Stimulated activated CD8-positive, alpha-beta memory T cell treated with anti-CD3 and anti-CD28 coated beads, Interleukin-12 subunit alpha, Interleukin-12 subunit beta, amount 100 ng/mL, for 24 hours (primary cell): Measurements from ENCODE around the gene MED20.

Experiments
- DNase-seq: peaks from one replicate; pipeline ENCODE4 v3.0.0-alpha.2; 2020; ENCODE audit errors: extremely low read depth

The MED20 gene

DNA sequence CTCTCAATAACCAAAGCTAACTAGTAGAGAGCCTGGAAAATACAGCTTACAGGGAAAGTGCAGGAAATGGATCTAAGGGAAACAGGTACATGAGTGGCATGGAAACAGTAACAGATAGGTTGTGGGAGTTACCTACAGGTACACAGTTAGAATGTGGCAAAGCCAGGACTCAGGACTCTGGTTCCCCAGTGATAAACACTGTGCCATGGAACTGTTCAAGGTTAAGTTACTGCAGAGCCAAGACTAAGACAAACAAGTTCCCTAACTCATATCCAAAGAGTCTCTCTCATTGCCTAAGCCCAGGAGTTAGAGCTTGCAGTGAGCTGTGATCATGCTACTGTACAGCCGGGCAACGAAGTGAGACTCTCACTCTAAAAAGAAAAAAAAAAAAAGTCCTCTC, 6.6 kb downstream of the MED20 start:
- no peak for DNase-seq

DNA sequence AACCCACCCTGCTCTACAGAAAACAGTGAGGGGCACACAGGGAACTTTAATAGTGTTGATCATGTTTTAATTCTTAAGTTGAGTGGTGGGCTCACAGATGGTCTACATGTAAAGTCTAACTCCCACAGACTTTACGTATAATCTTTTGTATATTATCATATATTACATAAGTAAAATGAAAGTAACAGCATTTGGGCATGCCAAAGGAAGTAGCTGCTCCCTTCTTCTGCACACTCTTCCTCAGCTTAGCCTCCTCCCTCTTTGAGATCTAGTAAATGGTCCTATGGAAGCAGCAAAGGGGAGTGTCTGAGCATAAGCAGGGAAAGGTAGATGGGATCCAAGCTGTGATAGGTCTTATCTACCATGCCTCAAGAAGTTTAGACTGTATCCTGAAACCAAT, 11.2 kb downstream of the MED20 start:
- no peak for DNase-seq

DNA sequence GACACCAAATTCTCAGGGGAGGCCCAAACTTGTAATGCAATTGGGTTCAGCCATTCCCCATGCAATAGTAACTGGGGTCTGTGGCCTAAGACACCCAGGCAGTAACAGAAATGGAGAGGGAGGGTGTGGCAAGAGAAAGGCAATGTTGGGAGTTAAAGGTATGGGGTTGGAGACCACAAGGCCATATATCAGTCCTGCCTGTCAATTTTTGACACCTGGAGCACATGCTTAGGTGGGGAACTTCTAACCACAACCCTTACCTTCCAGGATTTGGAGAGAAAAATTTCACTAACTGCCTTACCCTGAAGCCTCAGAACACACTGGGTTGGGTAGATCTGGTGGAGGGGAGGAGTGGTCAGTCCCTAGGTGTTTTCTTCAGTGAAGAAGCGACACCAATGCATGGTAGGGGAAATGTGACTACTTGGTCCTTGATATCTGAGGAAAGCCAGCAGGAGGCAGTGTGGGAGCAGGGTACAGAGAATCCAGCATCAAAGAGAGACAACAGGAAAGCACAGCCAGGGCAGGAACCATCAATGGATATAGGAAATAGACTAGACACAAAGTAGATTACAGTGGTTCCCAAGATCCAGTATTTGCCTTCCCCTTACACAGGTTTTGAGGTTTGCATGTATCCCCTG, 18.9 kb downstream of the MED20 start:
- DNase-seq = no peak

DNA sequence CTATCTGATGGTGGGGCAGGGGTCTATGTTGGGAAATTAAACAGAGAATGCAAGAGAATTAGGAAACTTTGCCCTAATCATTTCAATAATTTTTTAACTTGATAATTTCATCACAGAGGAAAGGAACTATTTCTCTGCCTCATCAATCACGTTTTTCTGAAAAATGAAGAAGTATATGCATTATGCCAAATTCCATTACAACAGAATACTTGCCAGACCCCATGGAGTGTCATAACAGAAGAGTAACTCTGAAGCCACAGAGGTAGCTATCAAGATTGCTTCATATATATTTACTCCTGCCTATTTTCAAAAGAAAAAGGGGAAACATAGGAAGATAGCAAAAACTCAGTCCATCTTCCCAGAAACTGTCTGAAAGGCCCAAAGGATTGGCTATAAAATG, 20.1 kb downstream of the MED20 start:
- DNase-seq = no peak

DNA sequence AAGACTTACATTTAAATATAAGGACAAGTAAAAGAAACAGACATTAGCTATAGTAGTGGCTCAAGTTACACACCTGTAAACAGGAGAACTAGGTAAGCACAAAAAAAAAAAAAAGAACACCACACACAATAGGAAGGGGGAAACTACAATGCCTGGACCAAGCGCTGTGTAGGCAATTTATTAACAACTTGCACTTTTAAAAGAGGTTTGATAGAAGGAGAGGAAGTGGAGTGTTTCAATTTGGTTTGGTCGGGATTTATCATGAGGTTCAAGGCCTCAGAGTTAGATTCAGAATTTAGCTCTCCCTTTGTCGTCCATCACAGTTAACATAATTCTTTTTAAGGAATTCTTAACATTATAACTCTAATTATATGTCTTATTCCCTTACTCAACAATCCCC, 24.7 kb downstream of the MED20 start:
- DNase-seq = no peak

DNA sequence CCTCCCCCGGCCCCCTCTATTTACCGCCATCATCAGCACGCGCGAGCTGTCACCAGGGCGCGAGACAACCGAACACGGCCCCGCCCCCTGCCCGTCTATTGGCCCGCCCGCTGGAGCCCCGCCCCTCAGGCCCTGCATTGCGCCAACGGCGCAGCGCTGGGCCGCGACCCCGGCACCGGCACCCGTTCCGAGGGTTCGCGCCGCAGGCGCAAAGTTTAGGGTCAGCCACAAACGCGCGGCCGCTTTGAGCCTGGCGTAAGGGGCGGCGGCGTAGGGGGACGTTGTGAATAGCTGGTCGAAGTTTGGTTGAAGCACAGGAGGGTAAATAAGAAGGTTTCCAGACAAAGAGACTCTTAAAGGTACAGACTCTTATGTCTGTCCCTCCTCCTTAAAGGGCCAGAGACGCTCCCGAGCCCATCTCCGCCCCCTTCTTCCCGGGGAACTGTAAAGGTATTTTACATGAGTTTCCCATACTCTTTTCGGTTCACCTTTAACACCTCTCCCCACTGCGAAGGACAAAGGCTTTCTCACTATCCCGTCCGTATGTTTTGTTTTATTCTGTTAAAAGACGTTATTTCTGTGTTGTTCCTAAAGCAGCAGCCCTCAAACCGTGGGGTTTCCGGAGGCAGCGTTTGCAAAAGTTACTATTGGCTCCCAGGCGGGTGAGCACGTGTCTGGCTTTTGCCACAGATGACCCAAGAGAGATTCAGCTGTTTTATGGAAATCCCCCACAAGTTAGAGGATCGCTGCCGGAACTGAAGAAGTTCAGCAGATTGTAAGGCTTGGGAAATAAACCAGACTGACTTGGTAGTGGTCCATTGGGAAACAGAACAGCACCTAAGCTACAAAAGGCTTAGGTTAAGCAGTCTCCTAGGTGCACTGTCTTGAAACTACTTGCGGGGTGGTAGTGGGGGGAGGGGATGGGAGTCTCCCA, 25.4 kb downstream of the MED20 start, which contains the start of gene USP49:
Gene USP49, minus strand, starts transcription at position 76 of the 934 bp plus-strand sequence. CDS start 88,392 bp downstream, outside the sequence.
- DNase-seq = peak; percentile 88

DNA sequence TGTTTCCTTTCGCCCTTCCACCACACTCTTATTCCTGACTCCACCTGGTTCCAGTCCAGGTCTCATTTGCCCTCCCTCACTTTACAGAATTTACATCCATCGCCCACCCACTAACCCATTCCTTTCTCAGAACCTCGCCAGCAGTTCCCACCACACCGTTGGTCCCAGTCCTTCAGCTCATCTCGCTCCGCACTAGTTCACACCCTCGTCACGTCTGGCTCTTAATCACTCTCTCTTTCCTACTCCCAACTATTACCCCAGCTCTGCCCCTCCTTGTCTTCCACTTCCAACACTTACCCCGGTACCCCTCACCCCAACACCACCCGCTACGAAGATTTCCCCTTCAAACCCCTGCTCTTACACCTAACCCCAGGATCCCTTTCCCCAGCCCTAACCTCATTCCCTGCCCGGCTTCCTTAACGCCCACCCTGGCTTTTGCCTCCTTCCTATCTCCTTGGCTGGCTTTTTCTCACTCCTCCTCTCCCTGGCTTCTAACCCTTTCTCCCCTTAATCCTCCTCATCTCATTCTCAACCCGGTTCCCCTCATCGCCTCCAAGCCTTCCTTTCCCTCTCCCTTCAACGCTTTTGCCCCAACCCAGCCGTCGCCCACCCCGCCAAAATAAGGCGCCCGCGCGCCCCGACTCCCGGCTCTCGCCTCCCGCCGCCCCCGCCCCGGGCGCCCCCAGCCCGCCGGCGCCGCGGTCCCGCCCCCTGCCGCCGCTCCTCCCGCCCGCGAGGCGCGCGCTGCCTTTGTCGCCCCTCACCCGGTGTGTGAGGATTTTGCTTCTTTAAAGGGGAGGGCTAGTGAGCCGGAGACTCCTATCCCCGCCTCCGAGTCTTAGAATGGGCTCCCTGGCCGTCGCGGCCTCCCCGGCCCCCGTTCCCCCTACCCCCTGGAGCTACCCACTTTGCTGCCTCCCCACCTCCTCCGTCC, 26.3 kb downstream of the MED20 start:
- no peak for DNase-seq

DNA sequence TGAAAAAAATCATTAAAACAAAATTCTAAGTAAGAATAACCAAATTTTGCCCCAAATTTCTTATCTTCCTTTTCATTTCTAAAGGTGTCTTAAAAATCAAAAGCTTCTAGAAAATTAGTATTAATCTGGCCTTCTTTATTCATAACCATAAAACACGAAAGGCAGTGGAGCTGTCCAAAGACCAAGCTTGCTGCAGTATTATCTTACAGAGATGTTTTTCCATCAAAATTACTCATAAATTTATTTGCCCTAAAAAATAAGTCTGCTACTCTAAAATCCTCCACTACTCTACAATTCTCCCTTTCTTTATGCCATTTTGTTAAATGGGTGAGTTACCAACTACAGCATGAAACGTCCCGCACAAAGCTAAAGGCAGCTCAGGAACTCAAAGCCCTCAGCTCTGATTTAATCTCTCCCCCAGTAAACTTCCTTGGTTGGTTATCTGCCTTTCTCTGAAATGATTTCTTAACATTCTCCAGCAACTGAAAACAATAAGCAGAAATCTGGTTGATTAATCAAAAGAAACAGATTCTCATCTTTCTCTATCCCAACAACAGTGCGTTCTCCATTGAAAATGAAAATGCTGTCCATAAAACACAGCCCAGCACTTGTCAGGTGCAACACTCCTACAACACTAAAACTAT, 27.9 kb downstream of the MED20 start:
- no peak for DNase-seq

DNA sequence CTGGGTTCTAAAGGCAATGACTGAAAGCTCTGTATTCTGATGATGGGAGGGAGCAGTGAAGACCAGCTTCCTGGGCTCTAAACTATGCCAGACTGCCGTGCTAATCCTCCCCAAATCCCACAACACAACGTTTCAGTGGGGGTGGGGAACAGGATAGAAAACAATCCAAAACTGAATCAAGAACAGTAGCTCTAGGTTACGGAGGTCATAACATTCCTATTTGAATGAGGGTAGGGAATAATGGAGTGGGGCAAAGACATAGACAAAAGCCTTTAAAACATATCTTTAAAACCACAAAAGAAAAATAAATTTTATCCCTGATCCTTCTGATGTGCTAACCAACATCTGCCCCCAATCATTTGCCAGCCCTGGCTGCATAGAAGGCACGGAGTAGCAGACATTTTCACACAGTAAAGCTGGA, 33.6 kb downstream of the MED20 start:
- DNase-seq = no peak

DNA sequence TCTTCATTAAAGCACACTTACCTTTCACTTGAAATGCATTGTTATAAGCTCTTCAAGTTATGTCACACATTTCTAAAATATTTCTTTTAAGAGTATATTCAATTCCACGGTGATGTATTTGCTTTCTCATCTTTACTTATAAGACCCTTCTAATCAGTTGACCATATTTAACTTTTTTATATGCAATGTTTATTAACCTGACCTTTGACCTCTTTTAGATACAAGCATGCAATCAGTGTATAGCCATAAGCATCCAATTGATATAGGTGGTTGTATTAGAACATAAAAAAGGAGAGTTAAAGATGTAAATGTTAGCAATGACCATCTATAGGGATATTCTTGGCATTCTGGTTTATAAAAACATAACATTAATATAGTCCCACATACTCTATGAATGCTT, 35.0 kb downstream of the MED20 start:
- DNase-seq = no peak

DNA sequence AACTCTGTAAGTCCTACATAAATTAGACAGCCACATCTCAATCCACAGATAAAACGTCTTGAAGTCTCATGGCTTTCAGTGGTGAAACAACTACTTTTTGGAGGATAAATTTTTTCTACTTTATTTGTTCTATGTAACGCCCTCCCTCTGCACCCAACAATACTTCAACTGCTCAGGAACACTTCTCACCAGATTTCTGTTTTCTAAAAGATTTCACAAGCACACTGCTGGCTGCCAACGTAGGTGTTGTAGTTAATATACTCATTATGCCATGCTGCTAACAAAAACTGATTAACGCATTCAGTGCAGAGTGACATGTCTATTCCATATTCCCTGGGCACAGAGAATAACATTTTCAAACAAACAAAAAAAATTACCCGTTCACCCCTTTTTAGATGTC, 36.0 kb downstream of the MED20 start:
- DNase-seq = no peak

DNA sequence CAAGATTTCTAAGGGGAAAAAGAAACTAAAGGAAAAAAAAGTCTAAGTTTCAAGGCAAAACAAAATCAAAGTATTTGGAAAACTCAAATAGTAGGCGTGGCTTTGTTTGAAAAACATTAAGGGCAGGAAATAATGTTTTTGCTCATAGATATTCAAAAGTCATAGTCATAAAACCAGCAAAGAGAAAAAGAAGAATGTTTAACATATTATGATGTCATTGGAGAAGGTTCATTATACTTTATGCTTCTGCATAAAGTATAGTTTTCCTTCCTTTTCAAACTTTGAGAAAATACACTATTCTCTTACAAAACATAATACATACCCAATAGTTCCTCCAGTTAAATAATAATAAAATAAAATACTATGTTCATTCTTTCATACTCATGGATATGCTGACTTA, 39.4 kb downstream of the MED20 start:
- DNase-seq = no peak

DNA sequence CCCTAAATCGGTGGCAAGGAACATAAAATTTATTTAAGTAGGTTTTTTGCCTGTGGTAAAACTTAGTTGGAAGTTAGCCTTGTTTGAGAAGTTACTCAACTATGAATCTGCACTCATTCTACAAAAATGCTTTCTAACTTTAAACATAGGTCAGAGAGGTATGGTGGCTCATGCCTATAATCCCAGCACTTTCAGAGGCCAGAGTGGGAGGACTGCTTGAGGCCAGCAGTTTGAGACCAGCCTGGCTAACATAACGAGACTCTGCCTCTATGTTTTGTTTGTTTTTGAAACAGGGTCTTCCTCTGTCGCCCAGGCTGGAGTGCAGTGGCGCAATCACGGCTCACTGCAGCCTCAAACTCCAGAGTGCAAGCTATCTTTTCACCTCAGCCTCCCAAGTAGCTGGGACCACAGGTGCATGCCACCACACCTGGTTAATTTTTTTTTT, 42.0 kb downstream of the MED20 start:
- DNase-seq = no peak

DNA sequence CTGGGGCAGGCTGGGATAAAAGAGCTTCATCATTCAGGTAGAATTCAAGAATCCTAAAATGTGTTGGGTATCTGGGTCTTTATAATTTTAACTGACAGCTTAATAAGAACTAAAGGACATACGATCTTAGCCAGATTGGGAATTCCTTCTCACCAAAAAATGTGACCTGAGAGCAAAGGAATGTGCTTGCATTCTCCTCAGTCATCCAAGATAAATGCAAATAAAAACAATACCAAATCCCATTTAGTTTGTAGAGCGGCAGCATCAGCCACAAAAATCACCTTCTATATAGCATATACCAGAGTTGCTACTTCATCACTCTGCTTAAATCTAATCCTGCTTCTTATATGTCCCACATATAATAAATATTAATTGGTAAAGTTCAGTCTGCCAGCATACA, 42.7 kb downstream of the MED20 start:
- no peak for DNase-seq

DNA sequence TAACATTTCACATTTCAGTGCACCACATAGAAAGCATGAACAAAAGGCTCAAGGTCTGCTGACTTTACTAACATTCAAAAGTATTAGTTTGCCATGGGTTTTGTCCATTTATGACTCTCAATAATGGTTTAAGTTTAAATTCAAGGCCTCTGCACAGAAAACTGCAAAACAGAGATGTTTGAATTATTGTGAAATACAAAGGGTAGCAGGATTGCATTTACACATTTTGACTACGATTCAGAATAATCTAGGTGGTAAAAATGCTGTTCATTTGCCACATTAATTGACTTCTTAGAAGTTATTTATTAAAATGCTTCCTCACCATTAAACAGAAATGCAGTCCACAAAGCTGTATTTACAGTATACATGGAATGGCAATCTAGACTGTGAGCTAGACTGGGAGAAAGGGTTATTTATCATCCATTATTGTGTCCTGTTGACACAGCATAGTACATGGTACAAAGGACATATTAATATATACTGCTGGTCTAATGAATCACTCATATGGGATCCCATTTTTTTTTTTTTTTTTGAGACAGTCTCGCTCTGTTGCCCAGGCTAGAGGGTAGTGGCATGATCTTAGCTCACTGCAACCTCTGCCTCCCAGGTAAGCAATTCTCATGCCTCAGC, 43.8 kb downstream of the MED20 start:
- DNase-seq = no peak

DNA sequence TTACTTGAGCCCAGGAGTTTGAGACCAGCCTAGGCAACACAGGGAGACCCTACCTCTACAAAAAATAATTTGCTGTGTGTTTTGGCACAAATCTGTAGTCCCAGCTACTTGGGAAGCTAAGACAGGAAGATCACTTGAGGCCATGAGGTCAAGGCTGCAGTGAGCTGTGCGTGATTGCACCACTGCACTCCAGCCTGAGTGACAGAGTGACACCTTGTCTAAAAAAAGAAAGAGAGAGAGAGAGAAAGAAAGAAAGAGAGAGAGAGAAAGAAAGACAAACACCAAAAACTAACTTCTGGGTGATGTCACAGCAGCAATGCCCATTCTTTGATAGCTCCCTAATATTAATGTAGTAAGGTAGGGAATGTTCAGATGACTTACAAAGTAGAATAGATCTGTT, 46.2 kb downstream of the MED20 start:
- DNase-seq = no peak

DNA sequence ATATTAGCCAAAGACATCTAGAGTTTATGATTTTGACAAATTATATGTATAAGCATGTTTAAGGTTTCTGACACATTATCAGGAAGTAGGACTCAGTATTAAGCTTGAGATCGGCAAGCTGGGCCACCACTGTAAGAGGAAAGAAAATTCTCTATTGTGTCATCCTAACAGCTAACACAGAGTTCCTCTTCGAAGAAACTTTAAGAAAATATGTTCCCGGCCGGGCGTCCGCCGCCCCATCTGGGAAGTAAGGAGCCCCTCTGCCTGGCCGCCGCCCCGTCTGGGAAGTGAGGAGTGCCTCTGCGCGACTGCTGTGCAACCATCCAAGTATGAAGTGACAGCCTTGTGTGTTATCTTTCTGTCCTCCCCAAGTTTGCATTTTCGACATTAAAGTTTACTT, 48.8 kb downstream of the MED20 start:
- no peak for DNase-seq

DNA sequence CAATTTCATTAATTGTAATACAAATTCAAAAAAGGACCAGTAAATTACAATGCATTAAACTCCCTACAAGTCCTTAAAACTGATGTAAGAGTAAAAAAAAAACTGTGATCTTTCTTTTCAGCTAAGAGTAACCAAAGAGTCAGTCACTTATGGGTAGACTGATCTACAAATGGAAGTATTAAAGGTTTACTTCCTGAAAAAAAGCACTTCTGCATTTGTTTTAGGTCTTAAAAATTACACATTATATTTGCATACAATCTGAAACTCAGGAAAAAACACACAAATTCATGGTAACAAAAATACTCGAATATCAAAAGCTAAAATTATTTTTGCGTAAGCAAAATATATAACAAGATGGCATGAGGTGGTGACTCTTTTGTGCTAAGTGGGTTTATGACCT, 49.2 kb downstream of the MED20 start:
- DNase-seq = no peak

DNA sequence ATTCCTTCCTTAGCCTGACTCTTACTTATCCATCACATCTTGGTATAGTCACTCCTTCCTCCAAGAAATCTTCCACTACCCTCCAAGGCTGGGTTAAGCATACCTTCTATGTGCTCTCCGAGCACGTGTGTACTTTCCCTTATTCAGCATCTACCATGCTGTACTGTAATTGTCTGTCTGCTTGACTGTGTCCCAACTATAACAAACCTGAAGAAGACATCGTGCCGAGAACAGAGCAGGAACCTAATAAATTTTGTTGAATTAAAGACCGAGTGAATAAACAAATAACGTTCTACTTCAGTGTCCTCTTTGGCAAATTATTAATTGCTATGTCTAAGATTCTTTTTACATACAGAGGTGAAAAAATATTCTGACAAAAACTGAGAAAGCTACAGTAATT, 61.6 kb downstream of the MED20 start:
- DNase-seq = no peak

DNA sequence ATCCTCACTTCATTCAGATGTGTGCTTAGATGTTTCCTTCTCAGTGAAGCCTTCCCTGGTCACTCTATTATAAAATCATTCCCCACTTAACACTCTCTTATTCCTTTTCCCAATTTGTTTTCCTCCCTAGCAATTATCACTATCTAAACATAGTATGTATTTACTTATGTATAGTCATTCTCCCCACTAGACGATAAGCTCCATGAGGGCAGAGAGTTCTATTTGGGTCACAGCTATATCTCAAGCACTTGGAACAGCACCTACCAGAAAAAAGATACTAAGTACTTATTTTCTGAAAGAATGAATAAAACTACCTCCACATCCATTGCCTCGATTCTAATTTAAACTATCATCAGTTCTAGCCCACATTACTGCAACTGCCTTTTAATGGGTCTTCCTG, 62.2 kb downstream of the MED20 start:
- no peak for DNase-seq
